ENCODE results near the gene LEPROT. TPM values are rescaled to one million over a fixed set of nuclear protein-coding genes. Genes with fewer than 3 reads are reported as not detected.
A peak's percentile ranks its signal among the peaks of the same experiment; 100 is the strongest.
"Not testable (repeated sequence)": the region's sequence is repeated elsewhere in the genome, so short reads cannot be mapped to it uniquely, and the experiment has no call there.

The LEPROT gene
- total RNA-seq, 1 experiment from 2014 or later: 30.1 TPM

DNA sequence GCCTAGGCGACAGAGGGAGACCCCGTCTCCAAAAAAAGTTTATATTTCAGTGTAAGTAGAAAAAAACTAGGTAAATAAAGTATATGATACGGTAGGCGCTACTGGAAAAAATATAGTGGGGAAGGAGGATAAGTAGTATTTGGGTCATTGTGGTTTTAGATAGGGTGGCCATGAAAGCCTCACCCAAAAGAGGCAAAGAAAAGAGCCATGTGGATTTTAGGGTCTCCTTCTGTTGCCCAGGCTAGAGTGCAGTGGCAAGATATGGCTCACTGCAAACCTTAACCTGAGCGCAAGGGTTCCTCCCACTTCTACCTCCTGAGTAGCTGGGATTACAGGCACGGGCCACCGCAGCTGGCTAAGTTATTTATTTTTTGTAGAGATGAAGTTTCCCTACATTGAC lies 17.1 kb downstream of the LEPROT start:
- DNase-seq (ENCODE audit: low read depth): no peak

- no peak for DNase-seq (ENCODE audit: low read depth)
Observed at GRCh38 chr1:65440322-65440900, 19.9 kb downstream of the LEPROT start.

DNA sequence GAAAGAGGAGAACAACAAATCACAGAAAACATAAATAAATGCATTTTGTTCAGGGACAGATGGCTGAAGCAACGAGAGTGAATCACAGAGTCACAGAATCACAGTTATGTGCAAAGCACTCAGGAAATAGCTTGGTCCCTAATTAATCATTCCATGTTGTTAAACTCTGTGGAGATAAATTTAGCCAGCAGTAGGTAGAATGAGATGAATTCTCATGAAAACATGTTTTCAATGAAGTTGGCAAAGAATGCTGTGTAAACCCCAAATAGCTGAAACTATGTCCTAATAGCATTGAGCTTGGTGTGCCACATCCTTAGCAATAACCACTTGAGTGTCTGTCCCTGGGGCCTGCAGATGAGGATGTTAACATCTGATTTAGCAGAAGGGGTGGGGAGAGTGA lies 20.4 kb downstream of the LEPROT start:
- DNase-seq (ENCODE audit: low read depth): no peak

DNA sequence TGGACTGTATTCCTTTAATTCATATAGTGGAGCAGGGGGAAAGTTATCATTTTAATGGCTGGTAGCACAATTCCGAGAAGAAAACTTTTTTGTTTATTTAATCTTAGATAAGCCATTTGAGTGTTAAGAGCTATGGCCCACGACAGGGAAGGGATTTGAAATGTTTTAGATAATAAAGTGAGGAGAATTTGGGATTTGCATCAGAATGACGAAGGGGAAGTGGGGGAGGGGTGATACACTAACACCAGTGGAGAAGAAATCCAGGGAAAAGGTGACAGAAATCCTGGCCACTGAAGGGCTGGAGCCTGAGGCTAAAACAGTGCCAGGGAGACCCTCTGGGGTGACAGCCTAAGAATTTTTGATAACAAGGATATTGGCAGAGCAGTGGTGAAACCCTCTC lies 21.0 kb downstream of the LEPROT start:
- no peak for DNase-seq (ENCODE audit: low read depth)

- no peak for DNase-seq (ENCODE audit: low read depth)
Observed at GRCh38 chr1:65442442-65442841, 22.0 kb downstream of the LEPROT start.

DNA sequence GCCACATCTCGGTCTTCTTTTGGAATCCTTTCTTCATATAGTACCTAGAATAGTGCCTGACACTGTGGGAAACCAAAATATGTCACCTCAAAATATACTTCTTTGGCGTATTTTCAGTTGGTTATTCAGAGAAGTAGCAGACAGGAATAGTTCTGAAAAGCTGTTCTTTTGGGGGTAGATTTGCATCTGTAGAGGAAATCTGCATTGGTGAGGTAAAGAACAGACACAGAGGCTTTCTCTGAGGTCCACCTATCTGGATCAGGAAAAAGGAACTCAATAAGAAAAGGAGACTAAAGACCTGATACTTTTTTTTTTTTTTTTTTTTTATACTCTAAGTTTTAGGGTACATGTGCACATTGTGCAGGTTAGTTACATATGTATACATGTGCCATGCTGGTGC lies 23.2 kb downstream of the LEPROT start:
- no peak for DNase-seq (ENCODE audit: low read depth)

DNA sequence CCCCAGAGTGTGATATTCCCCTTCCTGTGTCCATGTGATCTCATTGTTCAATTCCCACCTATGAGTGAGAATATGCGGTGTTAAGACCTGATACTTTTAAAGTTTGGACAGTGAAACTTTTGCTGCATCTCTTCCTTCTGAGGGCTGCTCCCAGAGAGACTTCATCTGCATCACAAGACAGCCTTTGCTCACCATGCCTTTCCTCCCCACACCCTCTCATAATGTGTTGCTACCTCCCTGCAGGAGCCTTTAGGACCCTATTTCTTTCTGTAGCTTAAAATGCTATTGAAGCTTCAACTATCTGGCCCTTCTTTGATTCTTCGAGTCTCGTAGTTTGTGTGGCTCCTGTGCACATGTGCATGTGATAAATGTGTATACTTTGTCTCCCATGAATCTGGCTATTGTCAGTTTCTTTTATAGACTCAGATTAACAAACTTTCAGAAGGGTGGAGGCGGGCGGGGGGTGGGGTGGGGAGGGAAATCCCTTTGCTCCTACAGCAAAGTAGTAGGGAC lies 23.7 kb downstream of the LEPROT start:
- DNase-seq (ENCODE audit: low read depth): no peak

- no peak for DNase-seq (ENCODE audit: low read depth)
Observed at GRCh38 chr1:65445837-65446236, 25.4 kb downstream of the LEPROT start.

DNA sequence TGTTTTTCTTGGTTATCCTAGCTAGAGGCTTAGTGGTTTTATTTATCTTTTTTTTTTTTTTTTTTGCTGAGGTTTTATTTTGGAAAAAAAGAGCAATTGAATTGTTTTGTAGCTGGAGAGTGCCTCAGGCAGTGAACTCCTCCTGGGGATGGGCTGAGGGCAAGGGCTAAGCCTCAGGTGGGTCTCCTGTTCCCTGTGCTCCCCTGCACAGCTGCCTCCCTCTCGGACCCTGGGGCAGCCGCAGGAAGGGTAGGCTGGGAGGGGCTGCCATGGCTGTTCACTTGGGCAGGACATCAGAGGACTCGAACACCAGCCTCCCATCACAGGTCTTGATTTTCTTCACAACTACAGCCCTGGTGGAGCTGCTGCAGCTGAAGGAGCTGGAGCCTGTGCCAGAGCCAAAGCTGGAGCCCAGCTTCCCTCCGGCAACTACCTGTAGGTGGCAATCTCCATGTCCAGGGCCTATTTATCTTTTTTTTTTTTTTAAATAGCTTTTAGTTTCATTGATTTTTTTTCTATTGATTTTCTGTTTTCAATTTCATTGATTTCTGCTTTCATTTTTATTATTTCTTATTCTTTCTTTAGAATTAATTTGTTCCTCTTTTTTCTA lies 28.9 kb downstream of the LEPROT start:
- DNase-seq (ENCODE audit: low read depth): no peak

DNA sequence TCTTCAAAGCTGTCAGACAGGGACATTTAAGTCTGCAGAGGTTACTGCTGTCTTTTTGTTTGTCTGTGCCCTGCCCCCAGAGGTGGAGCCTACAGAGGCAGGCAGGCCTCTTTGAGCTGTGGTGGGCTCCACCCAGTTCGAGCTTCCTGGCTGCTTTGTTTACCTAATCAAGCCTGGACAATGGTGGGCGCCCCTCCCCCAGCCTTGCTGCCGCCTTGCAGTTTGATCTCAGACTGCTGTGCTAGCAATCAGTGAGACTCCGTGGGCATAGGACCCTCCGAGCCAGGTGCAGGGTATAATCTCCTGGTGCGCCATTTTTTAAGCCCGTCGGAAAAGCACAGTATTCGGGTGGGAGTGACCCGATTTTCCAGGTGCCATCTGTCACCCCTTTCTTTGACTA lies 35.2 kb downstream of the LEPROT start:
- DNase-seq (ENCODE audit: low read depth): not testable (repeated sequence)

DNA sequence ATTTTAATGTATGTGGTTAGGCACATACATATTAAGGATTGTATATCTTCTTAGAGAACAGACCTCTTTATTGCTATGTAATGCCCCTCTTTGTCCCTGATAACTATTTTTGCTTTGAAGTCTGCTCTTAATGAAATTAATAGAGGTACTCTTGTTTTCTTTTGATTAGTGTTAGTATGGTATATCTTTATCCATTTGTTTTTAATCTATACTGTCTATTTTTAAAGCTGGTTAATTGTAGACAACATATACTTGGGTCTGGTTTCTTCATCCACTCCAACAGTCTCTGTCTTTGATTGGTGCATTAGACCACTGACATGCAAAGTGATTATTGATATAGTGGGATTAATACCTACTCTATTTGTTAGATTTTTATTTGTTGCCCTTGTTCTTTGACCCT lies 36.0 kb downstream of the LEPROT start:
- DNase-seq (ENCODE audit: low read depth): no peak

DNA sequence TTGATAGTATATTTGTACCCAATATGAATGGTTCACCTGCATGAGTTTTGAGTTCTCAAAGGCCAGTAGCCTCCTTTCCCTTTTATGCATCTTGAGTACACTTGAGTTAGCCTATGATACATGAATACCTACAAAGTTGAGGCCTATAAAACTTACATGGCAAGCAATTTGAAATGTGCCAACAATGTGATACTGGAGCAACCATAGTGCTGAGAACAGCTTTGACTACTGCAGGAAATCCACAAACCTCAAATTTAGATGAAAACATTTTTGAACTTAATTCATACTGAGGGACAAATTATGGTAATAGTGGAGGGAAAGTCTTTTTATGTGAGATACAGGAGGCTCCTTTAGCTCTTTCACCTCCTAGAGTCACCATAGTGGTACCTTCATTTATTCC lies 37.4 kb downstream of the LEPROT start:
- DNase-seq (ENCODE audit: low read depth): no peak

DNA sequence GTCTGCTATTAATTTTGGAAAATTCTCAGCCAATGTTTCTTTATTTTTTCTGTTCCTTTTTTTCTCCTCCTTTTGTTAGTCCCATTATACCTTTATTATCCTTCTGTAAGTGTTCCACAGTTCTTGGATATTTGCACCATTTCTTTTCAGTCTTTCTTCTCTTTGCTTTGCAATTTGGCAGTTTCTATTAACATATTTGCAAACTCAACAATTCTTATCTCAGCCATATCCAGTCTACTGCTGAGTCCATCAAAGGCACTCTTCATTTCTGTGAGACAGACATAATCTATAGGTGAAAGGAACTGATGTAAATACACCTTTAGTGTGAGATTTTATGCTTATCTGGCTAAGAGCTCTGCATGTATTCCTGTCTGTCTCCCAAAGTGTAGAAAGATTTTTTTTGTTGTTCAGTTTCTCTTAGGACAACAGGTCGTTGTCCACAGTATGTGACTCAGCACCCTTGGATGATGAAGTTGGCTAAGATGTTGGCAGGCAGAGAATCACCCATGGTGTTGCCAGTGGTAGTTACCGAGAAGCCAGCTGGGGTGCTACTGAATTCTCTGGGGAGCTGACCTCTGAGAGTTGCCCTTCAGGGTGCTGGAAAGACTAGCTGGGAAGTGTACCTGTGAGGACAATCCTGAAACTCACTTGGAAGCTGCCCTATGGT lies 38.4 kb downstream of the LEPROT start:
- no peak for DNase-seq (ENCODE audit: low read depth)

DNA sequence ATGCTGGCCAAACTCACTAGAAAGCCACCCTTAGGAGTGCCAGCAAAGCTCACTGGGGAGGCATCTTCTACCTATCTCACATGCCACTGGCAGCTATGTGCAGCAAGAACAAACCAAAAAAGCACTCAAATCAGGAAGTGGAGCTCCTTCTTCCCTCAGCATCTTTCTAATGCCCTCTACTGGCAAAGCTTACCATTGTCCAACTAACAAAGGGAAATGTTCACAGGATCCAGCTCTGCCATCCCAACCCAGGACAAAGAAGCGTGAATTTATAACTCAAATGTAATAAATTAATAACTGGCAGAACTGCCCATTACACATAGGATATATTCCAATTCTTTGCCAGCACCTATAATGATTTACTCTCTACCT lies 38.9 kb downstream of the LEPROT start:
- DNase-seq (ENCODE audit: low read depth): peak; percentile 46

DNA sequence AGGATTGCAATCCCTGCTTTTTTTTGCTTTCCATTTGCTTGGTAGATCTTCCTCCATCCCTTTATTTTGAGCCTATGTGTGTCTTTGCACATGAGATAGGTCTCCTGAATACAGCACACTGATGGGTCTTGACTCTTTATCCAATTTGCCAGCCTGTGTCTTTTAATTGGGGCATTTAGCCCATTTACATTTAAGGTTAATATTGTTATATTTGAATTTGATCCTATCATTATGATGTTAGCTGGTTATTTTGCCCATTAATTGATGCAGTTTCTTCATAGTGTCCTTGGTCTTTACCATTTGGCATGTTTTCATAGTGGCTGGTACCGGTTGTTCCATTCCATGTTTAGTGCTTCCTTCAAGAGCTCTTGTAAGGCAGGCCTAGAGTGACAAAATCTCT lies 45.4 kb downstream of the LEPROT start:
- not testable (repeated sequence) for DNase-seq (ENCODE audit: low read depth)

- peak; percentile 61 for DNase-seq (ENCODE audit: low read depth)
Observed at GRCh38 chr1:65467536-65467935, 47.1 kb downstream of the LEPROT start.

GRCh38 chr1:65469126-65469888 lies 48.8 kb downstream of the LEPROT start:
- no peak for DNase-seq (ENCODE audit: low read depth)

- DNase-seq (ENCODE audit: low read depth): peak; percentile 13
Observed at GRCh38 chr1:65469889-65470340, 49.4 kb downstream of the LEPROT start.

- no peak for DNase-seq (ENCODE audit: low read depth)
Observed at GRCh38 chr1:65470766-65471165, 50.3 kb downstream of the LEPROT start.

DNA sequence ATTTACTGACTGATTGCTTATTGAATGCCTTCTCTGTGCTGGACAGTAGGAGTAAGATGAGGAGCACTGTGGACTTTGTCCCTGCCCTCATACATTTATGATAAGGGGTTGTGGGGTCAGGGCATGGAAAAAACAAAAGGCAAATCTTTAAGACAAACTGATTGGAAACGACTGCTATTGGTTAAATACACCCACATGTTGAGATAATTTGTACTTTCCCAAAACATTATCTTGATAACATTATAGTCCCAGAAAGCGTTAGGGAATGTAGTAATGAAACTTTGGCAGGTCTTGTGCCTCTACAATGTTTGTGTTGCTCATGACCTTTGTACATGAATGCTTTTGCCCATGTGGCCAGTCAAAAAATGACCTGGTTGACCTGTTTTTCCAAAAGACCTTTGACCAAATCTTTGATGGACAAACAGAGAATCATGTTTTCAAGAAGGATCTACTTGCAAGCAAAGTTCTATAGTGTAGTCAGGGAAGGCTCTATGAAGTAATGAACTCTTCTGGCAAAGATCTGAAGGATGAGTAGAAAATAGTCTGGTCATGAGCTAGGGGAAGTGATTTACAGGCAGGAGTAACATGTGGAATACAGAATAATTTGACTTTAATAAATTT lies 50.9 kb downstream of the LEPROT start:
- no peak for DNase-seq (ENCODE audit: low read depth)

- no peak for DNase-seq (ENCODE audit: low read depth)
Observed at GRCh38 chr1:65471861-65472332, 51.4 kb downstream of the LEPROT start.
